Lower leg skin (tissue), 3 donors: ENCODE data around the gene SEPTIN11.

Source experiments
- CTCF ChIP-seq, 3 donors: fragments of 450-650 bp; IDR thresholded peaks; one replicate each; pipeline ENCODE4 v1.5.1; 2016; ENCODE audit warnings: antibody characterized with exemption in 3 of 3, mild to moderate bottlenecking in 3 of 3, moderate library complexity in 2 of 3
- POLR2A ChIP-seq, 2 donors: fragments of 450-650 bp; IDR thresholded peaks; one replicate each; pipeline ENCODE4 v1.6.1; 2016 to 2017; ENCODE audit warnings: antibody characterized with exemption in 2 of 2, mild to moderate bottlenecking in 1 of 2, moderate library complexity in 1 of 2

- TF ChIP-seq CTCF (IDR thresholded peaks at IDR 0.05): no peak
- no peak for TF ChIP-seq POLR2A (IDR thresholded peaks at IDR 0.05)
These were observed 3.4 kb downstream of the SEPTIN11 start for GRCh38 chr4:76952656-76953582.
